Brain pericyte (primary cell): ENCODE data around the gene TEAD4.

Experiments
- DNase-seq: peaks from one replicate; pipeline ENCODE4 v3.0.0-alpha.2; 2012; ENCODE audit warnings: low read depth, low spot score

The TEAD4 gene

DNA sequence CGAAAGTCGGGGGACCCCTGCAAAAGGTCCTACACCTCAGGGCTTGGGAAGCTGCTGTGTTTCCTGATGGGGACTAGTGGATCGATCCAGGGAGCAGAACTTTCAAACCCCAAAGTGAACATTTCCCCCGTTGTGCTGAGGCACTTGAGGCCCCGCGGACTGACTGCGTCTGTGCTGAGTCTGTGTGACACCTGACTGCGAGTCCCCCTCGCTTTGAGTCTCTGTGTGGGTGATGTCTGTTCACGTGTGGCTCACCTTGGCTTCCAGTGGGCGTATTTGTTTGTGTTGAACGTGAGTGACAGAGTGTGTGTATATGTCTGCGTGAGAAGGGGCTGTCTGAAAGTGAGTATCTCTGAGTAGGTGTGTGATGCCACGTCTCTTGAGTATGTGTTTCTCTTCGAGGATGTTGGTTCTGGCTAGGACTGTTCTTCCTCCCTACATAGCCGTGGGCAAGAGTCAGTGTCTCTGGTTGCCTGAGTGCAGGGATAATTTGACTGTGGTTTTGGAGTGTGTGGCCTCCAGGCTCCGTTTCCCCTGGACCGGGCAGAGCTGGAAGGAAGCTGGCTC lies 1.3 kb downstream of the TEAD4 start:
- DNase-seq: no peak

DNA sequence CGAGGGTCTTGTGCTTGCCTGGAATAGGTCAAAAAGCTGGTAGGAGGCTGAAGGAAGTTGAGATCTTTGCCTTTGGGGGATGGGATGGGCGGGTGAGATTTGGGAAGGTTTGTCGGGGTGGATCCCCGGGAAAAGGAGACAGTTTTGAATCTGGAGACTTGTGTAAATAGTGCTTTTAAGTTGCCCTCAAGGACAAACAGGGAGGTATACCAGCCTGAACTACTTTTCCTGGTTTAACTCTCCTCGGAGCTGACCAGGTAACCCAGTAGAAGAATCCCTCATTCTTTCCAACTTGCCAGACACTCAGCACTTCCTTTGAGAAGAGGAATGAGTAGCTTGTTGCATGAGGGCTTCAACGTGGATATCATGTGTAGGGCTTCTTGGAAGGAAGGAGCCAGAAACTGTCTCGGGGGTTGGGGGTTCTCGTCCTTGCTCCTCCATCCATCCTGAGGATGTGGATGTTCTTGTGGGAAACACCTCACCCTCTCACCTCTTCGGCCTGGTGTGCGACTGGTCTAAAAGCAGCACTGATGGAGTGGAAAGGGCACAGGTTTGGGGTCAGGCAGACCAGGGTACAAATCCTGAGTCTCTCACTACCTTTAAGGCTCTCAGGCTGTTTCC lies 1.9 kb downstream of the TEAD4 start:
- DNase-seq: no peak

GRCh38 chr12:2961705-2962104 lies 2.5 kb downstream of the TEAD4 start:
- DNase-seq: no peak

DNA sequence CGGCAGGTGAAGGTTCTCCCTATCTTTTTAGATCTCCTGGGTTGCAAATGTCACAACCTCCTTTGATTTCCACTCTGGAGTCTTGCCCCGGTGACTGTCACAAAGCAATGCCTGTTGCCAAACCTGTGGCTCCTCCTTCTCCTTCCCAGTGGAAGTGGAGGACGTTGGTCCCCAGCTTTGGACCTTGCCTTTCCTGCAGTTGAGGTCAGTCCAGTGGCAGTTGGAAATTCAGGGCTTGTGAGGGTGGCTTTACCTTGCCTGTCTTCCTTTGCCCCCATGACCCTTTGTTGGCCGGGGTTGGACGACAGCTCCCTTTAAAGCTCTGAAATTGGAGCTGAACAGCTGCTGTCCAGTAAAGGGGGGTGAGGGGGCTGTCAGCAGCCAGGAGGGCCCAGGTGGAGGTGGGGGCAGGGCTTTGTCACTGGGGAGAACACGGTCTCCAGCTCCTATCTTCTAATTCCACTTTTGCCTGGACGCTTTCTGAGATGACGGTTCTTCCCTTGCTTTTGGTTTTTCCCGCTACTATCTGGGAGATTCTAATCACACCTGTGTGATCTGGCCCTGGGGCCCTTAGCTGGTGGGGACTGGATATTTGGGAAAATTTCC lies 4.1 kb downstream of the TEAD4 start:
- DNase-seq: no peak

DNA sequence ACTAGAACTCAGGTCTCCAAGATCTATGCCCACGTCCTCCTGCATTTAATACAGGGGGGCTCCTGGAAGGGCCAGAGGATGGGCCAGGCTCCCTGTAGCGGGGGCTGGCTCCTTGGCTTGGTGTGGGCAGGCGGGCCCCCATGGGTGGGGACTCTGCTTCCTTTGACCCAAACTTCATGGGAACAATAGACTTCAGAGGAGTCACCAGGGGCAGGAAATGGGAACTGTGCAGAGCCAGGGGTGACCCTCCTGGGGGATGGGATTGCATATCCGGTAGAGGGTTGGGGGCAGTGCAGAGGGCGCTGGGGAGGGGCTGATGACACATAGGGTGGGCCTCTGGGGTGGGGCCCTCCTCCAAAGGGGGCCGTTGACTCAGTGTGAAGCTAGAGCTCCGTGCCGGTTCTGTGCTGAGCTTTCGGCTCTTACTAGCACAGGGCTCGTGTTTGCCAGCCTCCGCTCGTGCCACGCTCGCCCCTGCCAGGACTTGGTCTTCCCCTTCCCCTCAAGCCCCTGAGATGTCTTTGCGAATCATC lies 4.6 kb downstream of the TEAD4 start:
- DNase-seq: no peak

- no peak for DNase-seq
Measured at GRCh38 chr12:2967651-2968050, 8.5 kb downstream of the TEAD4 start.

DNA sequence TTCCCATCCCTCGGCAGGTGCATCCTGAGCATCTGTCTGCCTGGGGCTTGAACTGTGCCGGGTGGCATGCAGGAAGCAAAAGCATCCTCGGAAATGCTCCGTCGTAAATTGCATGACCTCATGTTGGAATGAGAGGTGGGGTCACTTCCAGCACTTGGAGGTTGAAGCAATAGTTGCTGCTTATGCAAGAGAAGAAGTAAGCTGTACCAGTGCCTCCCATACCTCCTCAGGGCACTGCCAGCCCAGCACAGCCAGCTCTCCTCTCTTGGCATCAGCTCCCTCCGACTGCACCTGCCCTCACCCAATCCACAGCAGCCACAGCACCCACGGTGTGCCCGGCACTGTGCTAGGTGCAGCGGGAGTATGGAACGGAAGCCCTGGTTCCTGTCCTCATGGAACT lies 11.5 kb downstream of the TEAD4 start:
- no peak for DNase-seq

- DNase-seq: no peak
Measured at GRCh38 chr12:2973566-2973965, 14.4 kb downstream of the TEAD4 start.

DNA sequence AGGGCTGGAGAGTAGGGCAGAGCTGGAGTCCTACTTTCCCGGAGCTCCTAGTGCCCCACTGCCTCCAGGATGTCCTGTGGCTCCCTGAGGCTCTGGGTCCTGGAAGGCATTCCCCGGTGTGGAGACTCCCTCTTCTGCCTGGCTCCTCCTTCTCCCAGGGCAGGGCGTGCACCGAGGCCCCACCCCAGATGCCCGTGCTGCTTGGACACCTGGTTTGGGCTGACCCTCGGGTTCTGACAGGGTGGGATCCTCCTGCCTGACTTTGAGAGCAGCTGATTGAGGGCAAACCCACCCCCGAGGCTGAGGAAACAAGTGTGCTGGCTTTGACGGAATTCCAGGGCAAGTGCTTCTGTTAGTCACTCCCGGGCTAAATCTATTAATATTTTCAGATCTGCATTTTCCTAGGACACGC lies 15.4 kb downstream of the TEAD4 start:
- no peak for DNase-seq

DNA sequence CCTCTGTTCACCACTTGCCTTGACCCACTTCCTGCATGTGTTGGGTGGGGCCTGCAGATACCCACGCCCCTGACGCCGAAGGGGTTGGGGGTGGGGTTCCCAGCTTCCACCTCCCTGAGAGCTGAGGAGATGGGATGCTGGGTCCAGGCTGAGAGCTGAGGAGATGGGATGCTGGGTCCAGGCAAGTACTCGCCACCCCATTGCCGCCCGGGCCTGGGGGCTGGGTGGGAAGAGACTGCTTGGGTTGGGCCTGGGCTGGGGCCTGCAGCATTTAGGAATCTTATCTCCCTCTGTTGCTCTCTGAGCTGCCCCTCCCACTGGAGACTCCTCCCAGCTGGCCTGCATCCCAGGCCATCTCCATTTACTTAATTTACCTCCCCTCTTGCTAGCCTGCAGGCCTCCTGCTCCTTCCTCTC lies 17.4 kb downstream of the TEAD4 start:
- DNase-seq: no peak

DNA sequence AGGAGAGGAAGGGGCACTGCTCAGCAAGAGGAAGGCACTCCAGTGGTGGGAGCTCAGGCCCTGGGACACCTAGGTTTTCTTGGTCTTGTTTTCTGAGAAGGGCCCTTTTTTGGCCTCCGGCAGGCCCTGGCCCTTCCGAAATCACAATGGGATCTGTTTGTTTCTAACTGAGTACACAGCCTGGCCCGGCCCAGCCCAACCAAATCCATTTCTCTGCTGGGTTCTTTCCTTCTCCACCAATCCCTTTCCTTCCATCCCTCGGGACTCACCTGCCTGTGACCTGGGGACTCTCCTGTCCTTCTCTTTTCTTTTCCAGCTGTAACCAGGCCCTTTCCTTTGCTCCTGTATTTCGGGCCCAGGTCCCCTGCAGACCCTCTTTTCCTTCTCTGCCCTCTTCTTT lies 18.6 kb downstream of the TEAD4 start:
- DNase-seq: no peak

DNA sequence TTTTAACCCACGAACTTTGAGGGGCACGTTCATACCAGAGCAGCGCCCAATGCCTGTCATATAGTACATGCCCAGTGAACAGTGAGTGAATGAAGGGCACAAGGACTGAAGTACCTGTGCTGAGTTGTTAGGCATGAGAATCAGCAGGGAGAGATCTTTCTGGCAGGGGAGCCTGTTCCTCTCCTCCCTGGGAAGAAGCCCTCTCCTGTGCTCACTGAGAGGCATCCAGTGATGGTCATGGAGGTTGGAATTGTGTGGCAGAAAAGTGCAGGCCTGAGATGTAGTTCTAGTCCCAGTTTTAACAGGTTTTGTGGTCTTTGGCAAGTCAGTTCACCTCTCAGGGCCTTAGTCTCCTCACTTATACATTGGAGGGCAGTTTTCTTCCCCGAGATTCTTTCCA lies 20.6 kb downstream of the TEAD4 start:
- DNase-seq: no peak

DNA sequence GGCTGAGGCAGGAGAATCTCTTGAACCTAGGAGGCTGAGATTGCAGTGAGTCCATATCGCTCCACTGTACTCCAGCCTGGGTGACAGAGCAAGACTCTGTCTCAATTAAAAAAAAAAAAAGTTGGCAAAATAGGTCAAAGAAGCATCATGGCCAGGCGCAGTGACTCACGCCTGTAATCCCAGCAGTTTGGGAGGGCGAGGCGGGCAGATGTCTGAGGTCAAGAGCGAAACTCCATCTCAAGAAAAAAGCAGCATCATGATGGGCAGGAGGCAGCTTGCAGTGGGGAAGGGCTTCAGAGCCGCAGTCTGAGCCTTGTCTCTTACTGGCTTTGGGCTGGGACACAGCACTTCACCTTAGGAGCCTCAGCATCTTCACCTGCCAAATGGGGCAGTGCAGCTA lies 21.4 kb downstream of the TEAD4 start:
- DNase-seq: no peak

- DNase-seq: no peak
Measured at GRCh38 chr12:2982361-2982760, 23.2 kb downstream of the TEAD4 start.

GRCh38 chr12:2984249-2984648 lies 25.1 kb downstream of the TEAD4 start:
- DNase-seq: no peak

GRCh38 chr12:2984698-2985097 lies 25.5 kb downstream of the TEAD4 start:
- DNase-seq: no peak

DNA sequence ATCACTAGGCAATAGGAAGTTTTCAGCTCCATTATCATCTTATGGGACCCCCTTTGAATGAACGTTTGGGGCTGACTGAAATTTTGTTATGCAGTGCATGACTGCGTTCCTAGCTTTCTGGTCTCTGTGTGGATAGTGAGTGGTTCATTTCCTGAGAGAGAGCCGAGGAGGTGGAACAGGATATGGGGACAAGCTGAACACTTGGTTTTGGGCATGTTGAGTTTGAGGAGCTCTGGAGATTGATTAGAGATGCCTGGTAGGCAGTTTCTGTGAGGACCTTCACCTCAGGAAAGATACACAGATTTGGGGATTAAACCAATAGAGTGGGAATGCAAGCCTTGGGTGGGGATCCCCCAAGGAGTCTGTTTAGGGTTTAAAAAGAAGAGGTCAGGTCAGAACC lies 27.7 kb downstream of the TEAD4 start:
- DNase-seq: no peak

- no peak for DNase-seq
Measured at GRCh38 chr12:2988494-2988893, 29.3 kb downstream of the TEAD4 start.

DNA sequence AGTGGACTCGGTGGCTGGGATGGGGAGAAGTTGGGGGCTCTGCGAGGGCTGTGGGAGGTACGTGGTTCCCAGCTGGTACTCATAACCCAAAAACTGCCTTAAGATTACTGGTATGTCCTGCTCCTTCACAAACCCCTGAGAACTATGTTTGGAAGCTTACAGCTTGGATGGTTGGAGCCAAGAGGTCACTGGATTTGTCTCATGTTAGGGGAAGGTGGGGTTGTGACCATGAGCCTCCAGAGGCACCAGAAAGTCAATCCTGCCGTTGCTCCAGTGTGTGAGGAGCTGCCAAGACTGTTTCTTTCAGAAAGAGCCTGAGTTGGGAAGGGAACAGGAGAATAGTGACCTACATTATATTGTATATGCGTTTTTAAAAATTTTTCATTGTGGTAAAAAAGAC lies 33.5 kb downstream of the TEAD4 start:
- no peak for DNase-seq

DNA sequence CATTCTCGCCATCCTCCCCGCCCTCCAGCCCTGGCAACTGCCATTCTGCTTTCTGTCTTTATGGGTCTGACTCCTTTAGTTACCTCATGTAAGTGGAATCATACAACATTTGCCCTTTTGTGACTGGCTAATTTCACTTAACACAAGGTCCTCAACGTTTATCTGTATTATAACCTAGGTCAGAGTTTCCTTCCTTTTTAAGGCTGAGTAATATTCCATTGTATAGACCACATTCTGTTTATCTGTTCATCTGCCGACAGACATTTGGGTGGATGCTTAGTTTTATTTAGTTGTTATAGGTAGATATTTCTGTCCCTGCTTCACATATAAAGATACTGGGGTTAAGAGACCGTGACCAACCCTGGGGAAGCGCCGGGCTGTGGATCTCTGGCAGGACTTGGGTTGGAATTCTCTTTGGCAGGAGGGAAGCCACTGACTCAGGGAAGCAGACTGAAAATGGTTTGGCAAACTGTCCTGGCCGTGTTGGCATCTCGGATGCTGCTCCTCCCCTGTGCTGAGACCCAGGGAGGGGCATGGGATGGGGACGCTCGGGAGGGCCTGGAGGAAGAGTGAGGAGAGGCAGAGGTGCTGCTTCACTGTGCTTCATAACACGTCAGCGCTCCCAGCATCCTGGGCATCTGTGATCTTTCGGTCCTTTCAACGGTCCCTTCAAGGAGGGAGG lies 38.9 kb downstream of the TEAD4 start:
- DNase-seq: no peak

DNA sequence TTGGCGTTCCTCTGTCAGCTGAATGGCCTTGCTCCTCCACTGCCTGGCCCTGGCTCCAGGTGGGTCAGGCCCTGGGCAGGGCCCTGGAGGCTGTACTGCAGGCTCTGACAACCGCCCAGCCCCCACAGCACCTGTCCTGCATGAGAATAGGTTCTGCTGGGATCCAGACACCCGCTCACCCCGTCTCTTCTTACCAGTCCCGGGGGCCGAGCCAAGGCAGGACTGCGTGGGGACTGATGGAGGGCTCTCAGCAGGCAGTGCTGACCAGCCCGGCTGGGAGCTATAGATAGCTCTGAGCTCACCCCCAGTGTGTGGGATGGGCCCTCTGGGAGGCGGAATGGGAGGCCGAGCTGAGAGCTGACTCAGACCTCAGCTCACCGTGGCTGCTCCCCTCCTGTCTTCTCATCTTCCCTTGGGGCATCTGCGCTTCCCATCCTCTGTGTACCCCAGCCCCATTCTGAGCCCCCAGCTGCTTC lies 39.6 kb downstream of the TEAD4 start:
- DNase-seq: peak; percentile 64

DNA sequence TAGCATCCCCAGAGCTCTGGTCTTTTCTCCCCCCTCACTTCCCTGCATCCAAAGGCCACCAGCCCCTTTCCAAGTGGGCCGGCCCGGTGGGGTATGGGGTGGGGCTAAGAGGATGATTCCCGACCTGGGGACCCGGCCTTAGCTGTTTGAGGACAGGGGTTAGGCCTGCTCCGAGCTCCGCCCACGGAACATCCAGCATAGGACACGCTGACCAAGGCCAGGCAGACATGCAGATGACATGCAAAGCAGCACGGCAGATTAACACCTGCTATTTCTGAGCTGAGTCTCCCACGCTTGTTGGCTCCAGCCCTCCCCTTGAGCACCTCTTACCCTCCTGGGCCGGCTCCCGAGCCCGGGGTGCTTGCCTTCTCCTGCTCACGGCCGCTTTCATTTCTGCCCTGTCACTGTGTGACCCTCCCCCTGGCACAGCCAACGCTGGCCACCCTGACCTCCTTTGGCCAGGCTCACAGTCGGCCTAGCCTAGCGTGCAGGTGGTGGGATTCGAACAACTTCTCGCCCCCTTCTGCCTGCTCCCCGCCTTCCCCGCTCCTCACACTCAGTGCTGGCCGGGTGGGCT lies 40.2 kb downstream of the TEAD4 start:
- no peak for DNase-seq
